ENCODE results near the gene METTL25B.

GRCh38 chr1:156700736-156701531 lies 27.3 kb upstream of the METTL25B start:
- TF ChIP-seq POLR2A (IDR thresholded peaks at IDR 0.05; ENCODE audit: low read length) (no peak), GATA1 (IDR thresholded peaks at IDR 0.05; ENCODE audit: low read depth, low read length) (no peak)

All from erythroblast (primary cell).